Measurements from ENCODE around the gene NAA25.

- TF ChIP-seq, protein P1, sequence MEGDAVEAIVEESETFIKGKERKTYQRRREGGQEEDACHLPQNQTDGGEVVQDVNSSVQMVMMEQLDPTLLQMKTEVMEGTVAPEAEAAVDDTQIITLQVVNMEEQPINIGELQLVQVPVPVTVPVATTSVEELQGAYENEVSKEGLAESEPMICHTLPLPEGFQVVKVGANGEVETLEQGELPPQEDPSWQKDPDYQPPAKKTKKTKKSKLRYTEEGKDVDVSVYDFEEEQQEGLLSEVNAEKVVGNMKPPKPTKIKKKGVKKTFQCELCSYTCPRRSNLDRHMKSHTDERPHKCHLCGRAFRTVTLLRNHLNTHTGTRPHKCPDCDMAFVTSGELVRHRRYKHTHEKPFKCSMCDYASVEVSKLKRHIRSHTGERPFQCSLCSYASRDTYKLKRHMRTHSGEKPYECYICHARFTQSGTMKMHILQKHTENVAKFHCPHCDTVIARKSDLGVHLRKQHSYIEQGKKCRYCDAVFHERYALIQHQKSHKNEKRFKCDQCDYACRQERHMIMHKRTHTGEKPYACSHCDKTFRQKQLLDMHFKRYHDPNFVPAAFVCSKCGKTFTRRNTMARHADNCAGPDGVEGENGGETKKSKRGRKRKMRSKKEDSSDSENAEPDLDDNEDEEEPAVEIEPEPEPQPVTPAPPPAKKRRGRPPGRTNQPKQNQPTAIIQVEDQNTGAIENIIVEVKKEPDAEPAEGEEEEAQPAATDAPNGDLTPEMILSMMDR (IDR thresholded peaks at IDR 0.05), result no peak
- TF ChIP-seq GABPA (IDR thresholded peaks at IDR 0.05; ENCODE audit: low read depth) (no peak), NFIC (IDR thresholded peaks at IDR 0.05; ENCODE audit: borderline replicate concordance) (no peak), EP300 (IDR thresholded peaks at IDR 0.05; ENCODE audit: borderline replicate concordance in 1 of 2, low read depth in 1 of 2, low read length in 1 of 2) (no peak), POLR2AphosphoS5 (IDR thresholded peaks at IDR 0.05; ENCODE audit: low read depth, low read length) (no peak), FOXJ3 (CRISPR knock-in tag; IDR thresholded peaks at IDR 0.05) (no peak), JUND (IDR thresholded peaks at IDR 0.05) (no peak), RCOR1 (IDR thresholded peaks at IDR 0.05; ENCODE audit: low read length) (no peak)
- TF ChIP-seq, protein P2, sequence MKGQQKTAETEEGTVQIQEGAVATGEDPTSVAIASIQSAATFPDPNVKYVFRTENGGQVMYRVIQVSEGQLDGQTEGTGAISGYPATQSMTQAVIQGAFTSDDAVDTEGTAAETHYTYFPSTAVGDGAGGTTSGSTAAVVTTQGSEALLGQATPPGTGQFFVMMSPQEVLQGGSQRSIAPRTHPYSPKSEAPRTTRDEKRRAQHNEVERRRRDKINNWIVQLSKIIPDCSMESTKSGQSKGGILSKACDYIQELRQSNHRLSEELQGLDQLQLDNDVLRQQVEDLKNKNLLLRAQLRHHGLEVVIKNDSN (IDR thresholded peaks at IDR 0.05; ENCODE audit: borderline replicate concordance, low read depth), result no peak
Measured at GRCh38 chr12:112008918-112009317, 99.7 kb downstream of the NAA25 start.

Data from SK-N-SH (cell line).